ENCODE data around the gene AOPEP.

DNA sequence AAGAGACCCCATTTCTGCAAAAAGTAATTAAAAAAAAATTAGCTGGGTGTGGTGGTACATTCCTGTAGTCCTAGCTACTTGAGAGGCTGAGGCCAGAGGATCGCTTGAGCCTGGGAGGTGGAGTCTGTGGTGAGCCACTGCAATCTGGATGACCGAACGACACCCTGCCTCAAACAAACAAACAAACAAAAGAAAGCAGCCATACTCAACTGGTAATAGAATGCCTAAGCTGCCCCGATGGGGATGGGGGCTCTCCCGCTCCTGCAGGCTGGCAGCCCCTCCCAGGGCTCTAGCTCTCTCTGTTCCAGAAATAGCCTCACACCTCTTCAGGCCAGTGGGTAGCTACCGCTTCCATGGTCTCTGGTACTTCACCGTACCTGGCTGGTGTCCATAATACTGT, 349.2 kb downstream of the AOPEP start:
- TF ChIP-seq CEBPB (IDR thresholded peaks at IDR 0.05), result no peak
- TF ChIP-seq CREB1 (IDR thresholded peaks at IDR 0.05; ENCODE audit: low read depth), result no peak
- no peak for TF ChIP-seq RAD21 (IDR thresholded peaks at IDR 0.05; ENCODE audit: low read depth)
- TF ChIP-seq TAF1 (IDR thresholded peaks at IDR 0.05; ENCODE audit: low read depth), result no peak
- TF ChIP-seq EP300 (IDR thresholded peaks at IDR 0.05; ENCODE audit: borderline replicate concordance), result no peak
- no peak for TF ChIP-seq TCF12 (IDR thresholded peaks at IDR 0.05; ENCODE audit: low read depth)
